ENCODE measurements around the gene OSBPL9. TPM values are rescaled to one million over a fixed set of nuclear protein-coding genes. Genes with fewer than 3 reads are reported as not detected.

Gene OSBPL9
- total RNA-seq, 2 experiments from 2014 or later, result 35.6 to 36.5 TPM

DNA sequence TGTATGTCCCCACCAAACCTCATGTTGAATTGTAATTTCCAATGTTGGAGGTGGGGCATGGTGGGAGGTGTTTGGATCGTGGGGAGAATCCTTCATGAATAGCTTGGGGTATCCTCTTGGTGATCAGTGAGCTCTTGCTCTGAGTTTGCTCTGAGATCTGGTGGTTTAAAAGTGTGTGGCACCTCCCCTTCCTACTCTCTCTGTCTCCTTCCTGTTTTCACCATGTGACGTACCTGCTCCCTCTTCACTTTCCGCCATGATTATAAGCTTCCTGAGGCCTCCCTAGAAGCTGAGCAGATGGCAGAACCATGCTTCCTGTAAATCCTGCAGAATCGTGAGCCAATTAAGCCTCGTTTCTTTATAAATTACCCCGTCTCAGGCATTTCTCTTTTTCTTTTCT is 40.0 kb upstream of the OSBPL9 start:
- H3K27ac Mint-ChIP-seq, result no peak overlapping the region
- H3K27ac ChIP-seq (ENCODE audit: low read depth in 1 of 2, low read length in 2 of 2), result no peak overlapping the region

DNA sequence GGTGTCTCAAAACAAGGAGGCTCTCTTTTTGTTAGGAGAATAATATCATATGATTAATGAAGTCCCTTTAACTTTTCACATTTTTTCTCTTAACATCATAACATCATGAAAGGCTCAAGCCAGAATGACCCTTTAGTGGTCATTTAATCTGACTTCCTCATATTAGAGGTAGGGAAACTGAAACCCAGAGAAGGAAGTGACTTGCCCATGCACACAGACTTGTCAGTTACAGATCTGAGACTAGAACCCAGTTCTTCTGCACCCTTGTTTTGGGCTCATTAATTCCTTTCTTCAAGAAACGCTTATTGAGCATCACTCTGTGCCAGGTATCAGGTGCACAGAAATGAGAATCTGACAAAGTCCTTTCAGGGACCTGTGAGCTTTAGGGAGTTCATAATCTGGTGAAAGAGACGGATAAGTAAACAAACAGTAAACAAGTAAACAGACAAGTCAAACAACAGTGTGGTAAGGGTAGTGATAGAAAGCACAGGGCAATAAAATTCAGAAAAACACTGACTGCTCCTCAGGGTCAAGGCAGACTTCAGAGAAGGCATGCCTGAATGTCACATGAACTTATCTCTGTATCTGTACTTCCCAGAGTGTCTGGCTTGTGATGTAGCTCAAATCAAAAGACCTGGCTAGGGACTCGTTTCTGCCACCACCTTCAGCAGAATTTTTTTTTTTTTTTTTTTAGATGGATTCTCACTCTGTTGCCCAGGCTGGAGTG is 38.3 kb upstream of the OSBPL9 start:
- intact Hi-C loops (cut with DNase I, micrococcal nuclease), result no loop called here
- peaks cover 19% of the 10 kb centered on the region for H3K4me1 Mint-ChIP-seq (ENCODE audit: low read depth)
- ATAC-seq (ENCODE audit: poor library complexity) (no peak), DNase-seq (peak in 2 of 14 experiments; percentile 13 to 19)
- H3K4me3 Mint-ChIP-seq, result no peak overlapping the region
- TF ChIP-seq, protein P1, sequence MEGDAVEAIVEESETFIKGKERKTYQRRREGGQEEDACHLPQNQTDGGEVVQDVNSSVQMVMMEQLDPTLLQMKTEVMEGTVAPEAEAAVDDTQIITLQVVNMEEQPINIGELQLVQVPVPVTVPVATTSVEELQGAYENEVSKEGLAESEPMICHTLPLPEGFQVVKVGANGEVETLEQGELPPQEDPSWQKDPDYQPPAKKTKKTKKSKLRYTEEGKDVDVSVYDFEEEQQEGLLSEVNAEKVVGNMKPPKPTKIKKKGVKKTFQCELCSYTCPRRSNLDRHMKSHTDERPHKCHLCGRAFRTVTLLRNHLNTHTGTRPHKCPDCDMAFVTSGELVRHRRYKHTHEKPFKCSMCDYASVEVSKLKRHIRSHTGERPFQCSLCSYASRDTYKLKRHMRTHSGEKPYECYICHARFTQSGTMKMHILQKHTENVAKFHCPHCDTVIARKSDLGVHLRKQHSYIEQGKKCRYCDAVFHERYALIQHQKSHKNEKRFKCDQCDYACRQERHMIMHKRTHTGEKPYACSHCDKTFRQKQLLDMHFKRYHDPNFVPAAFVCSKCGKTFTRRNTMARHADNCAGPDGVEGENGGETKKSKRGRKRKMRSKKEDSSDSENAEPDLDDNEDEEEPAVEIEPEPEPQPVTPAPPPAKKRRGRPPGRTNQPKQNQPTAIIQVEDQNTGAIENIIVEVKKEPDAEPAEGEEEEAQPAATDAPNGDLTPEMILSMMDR (IDR thresholded peaks at IDR 0.05), result no peak
- Histone ChIP-seq H3K4me1 (ENCODE audit: insufficient read depth, low read length) (peaks cover 14% of the 10 kb centered on the region), H3K27me3 (ENCODE audit: control insufficient read depth in 1 of 2, insufficient read depth in 2 of 2, low read length in 2 of 2) (no peaks in the 10 kb centered on the region), H3K9me3 (ENCODE audit: control insufficient read depth in 1 of 2, insufficient read depth in 1 of 2, low read length in 2 of 2) (peaks cover 0 to 4% of the 10 kb centered on the region in 2 experiments), H3K36me3 (ENCODE audit: insufficient read depth, low read length) (no peaks in the 10 kb centered on the region), H3K4me3 (ENCODE audit: low read length) (no peak overlapping the region), H3K27ac (ENCODE audit: low read depth in 1 of 2, low read length in 2 of 2) (no peak overlapping the region)
- H3K27ac Mint-ChIP-seq, result no peak overlapping the region
- no peaks in the 10 kb centered on the region for H3K9me3 Mint-ChIP-seq
- H3K27me3 Mint-ChIP-seq, result no peaks in the 10 kb centered on the region
- ChIA-PET CTCF (interaction anchor here (0.6 kb wide), 1 partner anchor 17 kb away, joined by 5 read pairs; no protein-coding TSS in a partner anchor), POLR2A (no interaction called here)
- no peaks in the 10 kb centered on the region for H3K36me3 Mint-ChIP-seq (ENCODE audit: low read depth)

More for the DNA sequence above, 40.0 kb upstream of the OSBPL9 start:
- no peaks in the 10 kb centered on the region for H3K9me3 Mint-ChIP-seq
- H3K27me3 ChIP-seq (ENCODE audit: control insufficient read depth in 1 of 2, insufficient read depth in 2 of 2, low read length in 2 of 2), result no peaks in the 10 kb centered on the region
- peaks cover 14% of the 10 kb centered on the region for H3K4me1 ChIP-seq (ENCODE audit: insufficient read depth, low read length)
- H3K4me3 Mint-ChIP-seq, result no peak overlapping the region
- DNase-seq, result no peak
- TF ChIP-seq, protein P1 (IDR thresholded peaks at IDR 0.05), result no peak
- peaks cover 26% of the 10 kb centered on the region for H3K4me1 Mint-ChIP-seq (ENCODE audit: low read depth)
- peaks cover 0 to 4% of the 10 kb centered on the region in 2 experiments for H3K9me3 ChIP-seq (ENCODE audit: control insufficient read depth in 1 of 2, insufficient read depth in 1 of 2, low read length in 2 of 2)
- POLR2A ChIA-PET, result no interaction called here
- intact Hi-C loops (cut with DNase I, micrococcal nuclease), result no loop called here
- no peaks in the 10 kb centered on the region for H3K36me3 Mint-ChIP-seq (ENCODE audit: low read depth)
- no peaks in the 10 kb centered on the region for H3K36me3 ChIP-seq (ENCODE audit: insufficient read depth, low read length)
- ATAC-seq (ENCODE audit: poor library complexity), result no peak
- H3K4me3 ChIP-seq (ENCODE audit: low read length), result no peak overlapping the region
- no peaks in the 10 kb centered on the region for H3K27me3 Mint-ChIP-seq
- CTCF ChIA-PET, result no interaction called here

DNA sequence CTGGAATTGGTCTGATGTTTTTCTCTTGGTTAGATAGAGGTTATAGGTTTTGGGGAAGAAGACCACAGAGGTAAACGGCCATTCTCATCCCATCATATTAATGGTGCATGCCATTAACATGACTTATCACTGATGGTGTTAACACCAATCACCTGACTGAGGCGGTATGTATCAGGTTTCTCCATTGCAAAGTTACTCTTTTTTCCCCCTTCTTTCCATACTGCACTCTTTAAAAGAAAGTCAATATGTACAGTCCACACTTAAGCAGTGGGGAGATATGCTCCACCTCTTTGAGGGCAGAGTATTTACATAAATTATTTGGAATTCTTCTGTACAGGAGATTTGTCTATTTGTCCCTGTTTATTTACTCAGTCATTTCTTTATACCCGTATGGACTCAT is 35.7 kb upstream of the OSBPL9 start:
- Histone ChIP-seq H3K4me1 (ENCODE audit: insufficient read depth, low read length) (peaks cover 11% of the 10 kb centered on the region), H3K4me3 (ENCODE audit: low read length) (no peak overlapping the region), H3K27me3 (ENCODE audit: control insufficient read depth in 1 of 2, insufficient read depth in 2 of 2, low read length in 2 of 2) (no peaks in the 10 kb centered on the region), H3K27ac (ENCODE audit: low read depth in 1 of 2, low read length in 2 of 2) (no peak overlapping the region), H3K9me3 (ENCODE audit: control insufficient read depth in 1 of 2, insufficient read depth in 1 of 2, low read length in 2 of 2) (peaks cover 0 to 4% of the 10 kb centered on the region in 2 experiments), H3K36me3 (ENCODE audit: insufficient read depth, low read length) (no peaks in the 10 kb centered on the region)
- no peak for DNase-seq
- Mint-ChIP-seq H3K27me3 (no peaks in the 10 kb centered on the region), H3K4me3 (no peak overlapping the region), H3K36me3 (ENCODE audit: low read depth) (no peaks in the 10 kb centered on the region), H3K27ac (no peak overlapping the region), H3K9me3 (no peaks in the 10 kb centered on the region), H3K4me1 (ENCODE audit: low read depth) (peaks cover 5% of the 10 kb centered on the region)
- no peak for ATAC-seq (ENCODE audit: poor library complexity)
- intact Hi-C loops (cut with DNase I, micrococcal nuclease), result no loop called here
- ChIA-PET POLR2A (no interaction called here), CTCF (no interaction called here)
- TF ChIP-seq, protein P1 (IDR thresholded peaks at IDR 0.05), result no peak

Measured in CD4-positive, alpha-beta T cell (primary cell).